NB4 (cell line): Measurements from ENCODE around the gene LACRT.

Source experiments
- POLR2A ChIP-seq: IDR thresholded peaks from 2 replicates; pipeline ENCODE4 v1.6.1; 2011; ENCODE audit warnings: mild to moderate bottlenecking; ENCODE audit not compliant: insufficient read length; ENCODE audit errors: extremely low read depth
- TF ChIP-seq, protein P1 (sequence below): IDR thresholded peaks from one replicate; pipeline ENCODE4 v1.5.1; 2012; ENCODE audit warnings: low read depth, low read length

- TF ChIP-seq, protein P1, sequence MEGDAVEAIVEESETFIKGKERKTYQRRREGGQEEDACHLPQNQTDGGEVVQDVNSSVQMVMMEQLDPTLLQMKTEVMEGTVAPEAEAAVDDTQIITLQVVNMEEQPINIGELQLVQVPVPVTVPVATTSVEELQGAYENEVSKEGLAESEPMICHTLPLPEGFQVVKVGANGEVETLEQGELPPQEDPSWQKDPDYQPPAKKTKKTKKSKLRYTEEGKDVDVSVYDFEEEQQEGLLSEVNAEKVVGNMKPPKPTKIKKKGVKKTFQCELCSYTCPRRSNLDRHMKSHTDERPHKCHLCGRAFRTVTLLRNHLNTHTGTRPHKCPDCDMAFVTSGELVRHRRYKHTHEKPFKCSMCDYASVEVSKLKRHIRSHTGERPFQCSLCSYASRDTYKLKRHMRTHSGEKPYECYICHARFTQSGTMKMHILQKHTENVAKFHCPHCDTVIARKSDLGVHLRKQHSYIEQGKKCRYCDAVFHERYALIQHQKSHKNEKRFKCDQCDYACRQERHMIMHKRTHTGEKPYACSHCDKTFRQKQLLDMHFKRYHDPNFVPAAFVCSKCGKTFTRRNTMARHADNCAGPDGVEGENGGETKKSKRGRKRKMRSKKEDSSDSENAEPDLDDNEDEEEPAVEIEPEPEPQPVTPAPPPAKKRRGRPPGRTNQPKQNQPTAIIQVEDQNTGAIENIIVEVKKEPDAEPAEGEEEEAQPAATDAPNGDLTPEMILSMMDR = no peak
- TF ChIP-seq POLR2A = no peak
Observed at GRCh38 chr12:54605138-54605970, 29.3 kb downstream of the LACRT start.
